Choroid plexus epithelial cell (primary cell): ENCODE results near the gene HMG20A.

ENCODE experiments used
- DNase-seq: peaks from one replicate; pipeline ENCODE4 v3.0.0-alpha.2; 2010; ENCODE audit warnings: low read depth
- H3K4me3 ChIP-seq: 2 replicates; pipeline ENCODE4 v1.5.1; 2011; ENCODE audit warnings: low read depth, mild to moderate bottlenecking, control low read depth, low read length, moderate library complexity
- TF ChIP-seq, protein P1 (sequence below): conservative IDR thresholded peaks from 2 replicates; pipeline ENCODE4 v1.5.1; 2011; ENCODE audit warnings: low read depth, mild to moderate bottlenecking, control low read depth, inconsistent platforms, low read length, moderate library complexity

HMG20A gene

DNA sequence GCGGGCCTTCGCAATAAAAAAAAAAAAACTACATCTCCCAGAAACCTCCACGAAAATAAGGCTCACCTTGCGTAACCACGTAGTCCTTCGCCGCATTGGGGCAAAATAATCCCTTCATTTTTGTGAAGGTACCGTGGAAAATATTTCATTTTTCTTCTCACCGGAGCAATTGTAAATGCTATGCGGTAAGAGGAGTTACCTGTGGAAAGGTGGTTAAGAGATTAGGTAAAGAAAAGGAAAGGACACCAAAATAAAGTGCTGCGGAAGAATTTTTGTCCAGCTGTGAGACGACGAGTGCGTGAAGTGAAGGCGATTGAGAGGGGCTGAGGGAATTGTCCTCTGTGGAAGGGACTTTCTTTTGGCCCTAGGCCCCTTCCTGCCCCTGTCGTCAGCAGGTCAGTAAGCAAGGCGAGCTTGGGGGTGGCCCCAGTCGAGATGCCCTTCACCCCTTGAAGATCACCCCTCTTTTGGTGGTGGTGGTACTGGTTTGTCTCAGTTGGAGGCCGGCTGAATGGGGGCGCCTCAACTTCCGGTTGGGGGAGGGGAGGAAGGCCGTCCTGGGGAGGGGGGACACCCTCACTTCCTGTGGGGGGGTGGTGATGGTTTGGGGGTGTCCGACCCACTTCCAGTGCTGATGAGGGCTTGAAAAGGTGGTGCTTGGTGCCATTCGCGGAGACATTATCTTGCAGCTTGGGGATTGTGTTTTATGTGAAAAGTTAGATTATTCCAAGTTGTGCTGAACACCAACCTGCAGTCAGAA lies at the start of gene HMG20A:
TSS of gene HMG20A (plus strand) at position 279 of the 760 bp plus-strand sequence. CDS start 37,520 bp downstream, outside the sequence.
- TF ChIP-seq, protein P1, sequence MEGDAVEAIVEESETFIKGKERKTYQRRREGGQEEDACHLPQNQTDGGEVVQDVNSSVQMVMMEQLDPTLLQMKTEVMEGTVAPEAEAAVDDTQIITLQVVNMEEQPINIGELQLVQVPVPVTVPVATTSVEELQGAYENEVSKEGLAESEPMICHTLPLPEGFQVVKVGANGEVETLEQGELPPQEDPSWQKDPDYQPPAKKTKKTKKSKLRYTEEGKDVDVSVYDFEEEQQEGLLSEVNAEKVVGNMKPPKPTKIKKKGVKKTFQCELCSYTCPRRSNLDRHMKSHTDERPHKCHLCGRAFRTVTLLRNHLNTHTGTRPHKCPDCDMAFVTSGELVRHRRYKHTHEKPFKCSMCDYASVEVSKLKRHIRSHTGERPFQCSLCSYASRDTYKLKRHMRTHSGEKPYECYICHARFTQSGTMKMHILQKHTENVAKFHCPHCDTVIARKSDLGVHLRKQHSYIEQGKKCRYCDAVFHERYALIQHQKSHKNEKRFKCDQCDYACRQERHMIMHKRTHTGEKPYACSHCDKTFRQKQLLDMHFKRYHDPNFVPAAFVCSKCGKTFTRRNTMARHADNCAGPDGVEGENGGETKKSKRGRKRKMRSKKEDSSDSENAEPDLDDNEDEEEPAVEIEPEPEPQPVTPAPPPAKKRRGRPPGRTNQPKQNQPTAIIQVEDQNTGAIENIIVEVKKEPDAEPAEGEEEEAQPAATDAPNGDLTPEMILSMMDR: no peak
- peak within 1 kb of the TSS; percentile 88 for H3K4me3 ChIP-seq

DNA sequence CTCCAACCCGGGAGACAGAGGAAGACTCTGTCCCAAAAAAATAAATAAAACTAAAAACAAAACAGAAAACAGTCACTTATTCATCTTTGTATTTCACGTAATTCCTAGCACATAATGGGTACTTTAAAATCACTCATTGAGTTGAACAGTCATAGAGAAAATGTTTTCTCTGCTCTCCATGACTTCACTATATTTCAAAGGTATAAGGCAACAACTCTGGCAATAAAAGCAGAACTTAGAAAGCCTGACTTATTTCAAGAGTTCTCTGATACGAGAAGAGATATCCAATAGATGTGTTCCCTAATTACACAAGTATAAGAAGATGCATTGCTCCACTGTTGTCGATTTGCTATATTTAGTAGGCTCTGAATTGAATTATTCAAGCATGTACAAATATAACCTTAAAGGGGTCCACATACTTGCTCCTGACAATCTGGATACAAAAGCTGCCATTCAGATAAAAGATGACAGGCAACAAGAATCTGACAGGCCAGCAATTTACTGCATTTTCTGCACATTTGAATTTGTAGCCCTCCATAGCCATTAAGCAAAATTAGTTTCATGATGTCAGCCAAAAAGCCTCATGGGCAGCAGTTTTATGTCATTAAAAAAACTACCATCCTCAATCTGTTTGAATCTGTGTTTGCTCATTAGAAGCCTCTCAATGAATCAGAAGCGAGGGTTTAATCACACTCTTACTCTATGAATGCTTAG lies 48.7 kb upstream of the HMG20A start:
- H3K4me3 ChIP-seq: no peak overlapping the region
- no peak for DNase-seq
- TF ChIP-seq, protein P1: no peak

More for the DNA sequence above, at the start of gene HMG20A:
- DNase-seq: peak; percentile 91

- no peak for DNase-seq
- no peak overlapping the region for H3K4me3 ChIP-seq
- TF ChIP-seq, protein P1: no peak
Observed at GRCh38 chr15:77373441-77373840, 47.2 kb upstream of the HMG20A start.

GRCh38 chr15:77375133-77375532 lies 45.6 kb upstream of the HMG20A start:
- no peak for DNase-seq
- TF ChIP-seq, protein P1: no peak

GRCh38 chr15:77376770-77377169 lies 43.9 kb upstream of the HMG20A start:
- DNase-seq: no peak
- TF ChIP-seq, protein P1: no peak
- H3K4me3 ChIP-seq: no peak overlapping the region

More at GRCh38 chr15:77375133-77375532, 45.6 kb upstream of the HMG20A start:
- no peak overlapping the region for H3K4me3 ChIP-seq

DNA sequence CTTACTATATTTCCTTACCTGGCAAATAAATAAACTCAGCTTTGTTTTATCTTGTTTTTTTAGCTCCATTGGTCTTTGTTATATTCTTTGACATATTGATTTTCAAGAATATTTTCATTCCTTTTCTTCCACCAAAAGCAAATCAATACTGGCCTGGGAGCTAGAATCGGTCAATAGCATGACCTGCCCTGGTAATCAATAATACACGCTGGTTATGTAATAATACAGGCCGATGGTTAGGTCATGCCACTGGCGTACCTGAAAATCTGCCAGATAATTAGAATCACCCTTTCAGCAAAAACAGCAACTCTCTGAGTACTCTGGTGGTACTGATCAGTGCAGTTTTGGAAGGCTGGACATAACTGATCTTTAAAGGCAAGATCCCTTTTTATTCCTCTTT lies 40.7 kb upstream of the HMG20A start:
- TF ChIP-seq, protein P1: no peak
- no peak overlapping the region for H3K4me3 ChIP-seq
- DNase-seq: no peak

- DNase-seq: no peak
- no peak overlapping the region for H3K4me3 ChIP-seq
- TF ChIP-seq, protein P1: no peak
Observed at GRCh38 chr15:77384086-77384485, 36.6 kb upstream of the HMG20A start.
